ENCODE results near the gene PLEKHA6.

GRCh38 chr1:204240233-204240632 lies 119.5 kb downstream of the PLEKHA6 start:
- TF ChIP-seq CTCF (IDR thresholded peaks at IDR 0.05) (no peak), POLR2A (IDR thresholded peaks at IDR 0.05) (no peak)
